CD4-positive, alpha-beta T cell treated with Interferon gamma for 1 hour (primary cell): ENCODE results near the gene RTP5.
"Not testable (repeated sequence)": the region's sequence is repeated elsewhere in the genome, so short reads cannot be mapped to it uniquely, and the experiment has no call there.

ENCODE experiments used
- DNase-seq: peaks from one replicate; pipeline ENCODE4 v3.0.0-alpha.2; 2020

Gene RTP5

GRCh38 chr2:241871538-241872312 lies 2.2 kb downstream of the RTP5 start:
- no peak for DNase-seq

GRCh38 chr2:241872313-241872642 lies 2.7 kb downstream of the RTP5 start:
- no peak for DNase-seq

- DNase-seq = no peak
Measured at GRCh38 chr2:241873081-241873802, 3.7 kb downstream of the RTP5 start.

GRCh38 chr2:241873803-241874110 lies 4.2 kb downstream of the RTP5 start:
- DNase-seq = no peak

- DNase-seq = no peak
Measured at GRCh38 chr2:241874277-241874925, 4.9 kb downstream of the RTP5 start.

GRCh38 chr2:241875754-241876527 lies 6.4 kb downstream of the RTP5 start:
- DNase-seq = not testable (repeated sequence)

GRCh38 chr2:241876528-241877196 lies 7.1 kb downstream of the RTP5 start:
- DNase-seq = no peak

GRCh38 chr2:241877197-241877685 lies 7.7 kb downstream of the RTP5 start:
- DNase-seq = no peak

GRCh38 chr2:241877989-241878970 lies 8.8 kb downstream of the RTP5 start:
- peak; percentile 75 for DNase-seq

- DNase-seq = no peak
Measured at GRCh38 chr2:241879326-241879725, 9.8 kb downstream of the RTP5 start.

GRCh38 chr2:241880311-241881073 lies 11.0 kb downstream of the RTP5 start:
- DNase-seq = no peak

GRCh38 chr2:241882091-241882625 lies 12.6 kb downstream of the RTP5 start:
- DNase-seq = peak; percentile 29

GRCh38 chr2:241884951-241885290 lies 15.4 kb downstream of the RTP5 start:
- DNase-seq = no peak

GRCh38 chr2:241885291-241885945 lies 15.9 kb downstream of the RTP5 start:
- no peak for DNase-seq

GRCh38 chr2:241885946-241886643 lies 16.6 kb downstream of the RTP5 start:
- no peak for DNase-seq

GRCh38 chr2:241886840-241887447 lies 17.4 kb downstream of the RTP5 start:
- DNase-seq = no peak

- DNase-seq = no peak
Measured at GRCh38 chr2:241887806-241888522, 18.4 kb downstream of the RTP5 start.

GRCh38 chr2:241888641-241889040 lies 19.1 kb downstream of the RTP5 start:
- no peak for DNase-seq
